Neuronal stem cell (in vitro differentiated cells): Measurements from ENCODE around the gene DCAF15.
A peak's percentile ranks its signal among the peaks of the same experiment; 100 is the strongest.

ENCODE experiments used
- DNase-seq: peaks from one replicate; pipeline ENCODE4 v3.0.0-alpha.2; 2013; ENCODE audit warnings: low spot score
- H2AFZ ChIP-seq: one replicate; pipeline ENCODE4 v1.6.1; 2013; ENCODE audit warnings: mild to moderate bottlenecking, low read length, inconsistent platforms
- H2AK5ac ChIP-seq: 2 replicates; pipeline ENCODE4 v1.6.1; 2013; ENCODE audit warnings: low read depth, mild to moderate bottlenecking, inconsistent platforms, low read length, moderate library complexity, mixed read lengths
- H2BK120ac ChIP-seq: 2 replicates; pipeline ENCODE4 v1.6.1; 2013; ENCODE audit warnings: low read depth, mild to moderate bottlenecking, inconsistent platforms, low read length, moderate library complexity, mixed read lengths
- H2BK12ac ChIP-seq: one replicate; pipeline ENCODE4 v1.6.1; 2013; ENCODE audit warnings: low read length, inconsistent platforms
- H2BK15ac ChIP-seq: 2 replicates; pipeline ENCODE4 v1.6.1; 2013; ENCODE audit warnings: mild to moderate bottlenecking, low read length, inconsistent platforms, mixed read lengths
- H2BK5ac ChIP-seq: one replicate; pipeline ENCODE4 v1.6.1; 2013; ENCODE audit warnings: inconsistent platforms, mild to moderate bottlenecking, low read length, moderate library complexity
- H3K14ac ChIP-seq: one replicate; pipeline ENCODE4 v1.6.1; 2013; ENCODE audit warnings: low read length, inconsistent platforms
- H3K18ac ChIP-seq: 2 replicates; pipeline ENCODE4 v1.6.1; 2013; ENCODE audit warnings: low read length, inconsistent platforms
- H3K23ac ChIP-seq: 2 replicates; pipeline ENCODE4 v1.6.1; 2013; ENCODE audit warnings: low read depth, mild to moderate bottlenecking, mixed read lengths, low read length, inconsistent platforms; ENCODE audit not compliant: poor library complexity
- H3K27ac ChIP-seq: replicated peaks from 3 replicates; pipeline ENCODE4 v1.5.1; 2013; ENCODE audit warnings: low read length, inconsistent platforms
- H3K27me3 ChIP-seq, 3 experiments: 2 replicates each; pipeline ENCODE4 v1.6.1; 2013; ENCODE audit warnings: low read length in 3 of 3, mild to moderate bottlenecking in 2 of 3, inconsistent platforms in 1 of 3, low read depth in 1 of 3, mixed read lengths in 1 of 3, moderate library complexity in 1 of 3; ENCODE audit not compliant: control insufficient read depth in 3 of 3, insufficient read depth in 3 of 3
- H3K36me3 ChIP-seq, 2 donors: replicated peaks in 1 of 2; 2 replicates each; pipeline ENCODE4 v1.6.1; 2013; ENCODE audit warnings: low read length in 2 of 2; ENCODE audit not compliant: control insufficient read depth in 2 of 2, insufficient read depth in 2 of 2
- H3K4ac ChIP-seq: 2 replicates; pipeline ENCODE4 v1.6.1; 2013; ENCODE audit warnings: inconsistent platforms, mild to moderate bottlenecking, low read length, moderate library complexity
- H3K4me1 ChIP-seq, 2 donors: 1 replicate in 1 of 2; 2 replicates in 1 of 2; pipeline ENCODE4 v1.6.1; 2013; ENCODE audit warnings: low read length in 2 of 2, low read depth in 1 of 2; ENCODE audit not compliant: control insufficient read depth in 2 of 2, insufficient read depth in 1 of 2
- H3K4me2 ChIP-seq: one replicate; pipeline ENCODE4 v1.6.1; 2013; ENCODE audit warnings: mild to moderate bottlenecking, low read length, inconsistent platforms; ENCODE audit not compliant: insufficient read depth, poor library complexity, severe bottlenecking
- H3K4me3 ChIP-seq, 2 donors: 2 replicates each; pipeline ENCODE4 v1.5.1; 2013; ENCODE audit warnings: low read length in 2 of 2, mild to moderate bottlenecking in 2 of 2, inconsistent platforms in 1 of 2, moderate library complexity in 1 of 2
- H3K79me1 ChIP-seq: one replicate; pipeline ENCODE4 v1.6.1; 2013; ENCODE audit warnings: low read depth, mild to moderate bottlenecking, inconsistent platforms, low read length, moderate library complexity
- H3K9ac ChIP-seq: one replicate; pipeline ENCODE4 v1.6.1; 2013; ENCODE audit warnings: mild to moderate bottlenecking, low read depth, low read length, inconsistent platforms; ENCODE audit not compliant: poor library complexity
- H3K9me3 ChIP-seq, 2 donors: replicated peaks in 1 of 2; 2 replicates each; pipeline versions ENCODE3 to v1.6.1; 2013; ENCODE audit warnings: low read length in 2 of 2, mild to moderate bottlenecking in 2 of 2, inconsistent platforms in 1 of 2, low read depth in 1 of 2, mixed read lengths in 1 of 2, moderate library complexity in 1 of 2; ENCODE audit not compliant: control insufficient read depth in 2 of 2, insufficient read depth in 1 of 2
- H4K8ac ChIP-seq: one replicate; pipeline ENCODE4 v1.6.1; 2013; ENCODE audit warnings: low read depth, mild to moderate bottlenecking, inconsistent platforms, low read length, moderate library complexity
- H4K91ac ChIP-seq: one replicate; pipeline ENCODE4 v1.6.1; 2013; ENCODE audit warnings: low read length, low read depth, mild to moderate bottlenecking, inconsistent platforms; ENCODE audit not compliant: poor library complexity
- WGBS, 2 donors: extraction: QIAGEN DNeasy Blood & Tissue Kit; methylation state at CpG; one replicate each; pipeline ENCODE4 v1.1.7; 2013; ENCODE audit warnings: missing lambda C conversion rate in 2 of 2, mixed read lengths in 1 of 2; ENCODE audit not compliant: insufficient read length in 2 of 2, insufficient replicate concordance in 1 of 2; ENCODE audit errors: extremely low coverage in 2 of 2; 5-methylcytosine and 5-hydroxymethylcytosine counted together

The DCAF15 gene

GRCh38 chr19:13938301-13939064 lies 13.8 kb upstream of the DCAF15 start, which contains the start of gene PODNL1:
TSS of gene PODNL1 (minus strand) at chr19:13938417. CDS start at chr19:13938181, 236 bp downstream.
- Histone ChIP-seq H4K8ac (peak within 1 kb of the TSS; percentile 99), H3K4ac (peak within 1 kb of the TSS; percentile 37), H2BK120ac (peak within 1 kb of the TSS; percentile 67), H3K23ac (peak within 1 kb of the TSS; percentile 73), H3K4me1 (peaks cover 20 to 21% of the 10 kb centered on the region in 2 donors), H3K9ac (peak within 1 kb of the TSS; percentile 81), H3K79me1 (no peaks in the 10 kb centered on the region), H2BK12ac (peak within 1 kb of the TSS; percentile 94), H4K91ac (no peak within 1 kb of the TSS), H3K4me3 (peak within 1 kb of the TSS; percentile 24 to 34), H3K4me2 (peak within 1 kb of the TSS; percentile 37), H3K27me3 (peaks cover 0 to 2% (median 0%) of the 10 kb centered on the region in 3 experiments), H2BK15ac (peak within 1 kb of the TSS; percentile 97), H2AFZ (peak within 1 kb of the TSS; percentile 80), H3K27ac (no peak within 1 kb of the TSS), H3K18ac (peak within 1 kb of the TSS; percentile 90), H3K36me3 (peaks cover 0 to 4% of the 10 kb centered on the region in 2 donors), H3K14ac (peak within 1 kb of the TSS; percentile 99), H2AK5ac (peak within 1 kb of the TSS; percentile 86), H2BK5ac (peak within 1 kb of the TSS; percentile 66), H3K9me3 (peaks cover 2 to 4% of the 10 kb centered on the region in 2 donors)
- WGBS, 2 donors = no CpG with 5 or more reads among the region's 21 CpGs
- no peak for DNase-seq

GRCh38 chr19:13942023-13942684 lies 10.2 kb upstream of the DCAF15 start:
- Histone ChIP-seq H3K23ac (no peak overlapping the region), H2AFZ (no peak overlapping the region), H3K4me2 (no peak overlapping the region), H3K4ac (no peak overlapping the region), H3K9ac (no peak overlapping the region), H3K18ac (no peak overlapping the region), H3K9me3 (peaks cover 2 to 4% of the 10 kb centered on the region in 2 donors), H3K14ac (no peak overlapping the region), H3K4me1 (peaks cover 4 to 10% of the 10 kb centered on the region in 2 donors), H3K4me3 (no peak overlapping the region), H2BK12ac (no peak overlapping the region), H4K91ac (no peak overlapping the region), H2BK5ac (no peak overlapping the region), H3K27ac (no peak overlapping the region), H4K8ac (no peak overlapping the region), H2AK5ac (no peak overlapping the region), H3K27me3 (no peaks in the 10 kb centered on the region), H3K79me1 (no peaks in the 10 kb centered on the region), H2BK120ac (no peak overlapping the region), H2BK15ac (no peak overlapping the region), H3K36me3 (no peaks in the 10 kb centered on the region)
- WGBS, 2 donors = no CpG with 5 or more reads among the region's 1 CpG
- DNase-seq = no peak

GRCh38 chr19:13946414-13946813 lies 5.9 kb upstream of the DCAF15 start:
- Histone ChIP-seq H3K14ac (no peak overlapping the region), H2BK12ac (no peak overlapping the region), H3K4me2 (no peak overlapping the region), H3K23ac (no peak overlapping the region), H4K91ac (no peak overlapping the region), H3K4me3 (no peak overlapping the region), H3K9ac (no peak overlapping the region), H2AFZ (no peak overlapping the region), H3K27ac (no peak overlapping the region), H2AK5ac (no peak overlapping the region), H2BK120ac (no peak overlapping the region), H3K36me3 (no peaks in the 10 kb centered on the region), H3K79me1 (no peaks in the 10 kb centered on the region), H3K4ac (no peak overlapping the region), H3K4me1 (no peaks in the 10 kb centered on the region), H3K27me3 (no peaks in the 10 kb centered on the region), H3K18ac (no peak overlapping the region), H2BK5ac (no peak overlapping the region), H3K9me3 (peaks cover 2 to 4% of the 10 kb centered on the region in 2 donors), H2BK15ac (no peak overlapping the region), H4K8ac (no peak overlapping the region)
- no CpG with 5 or more reads among the region's 4 CpGs for WGBS, 2 donors
- DNase-seq = no peak

GRCh38 chr19:13951043-13951442 lies 1.3 kb upstream of the DCAF15 start:
- H4K8ac ChIP-seq = no peak overlapping the region
- peaks cover 4 to 9% of the 10 kb centered on the region in 2 donors for H3K4me1 ChIP-seq
- no peak overlapping the region for H4K91ac ChIP-seq
- no peak overlapping the region for H3K27ac ChIP-seq
- H2BK15ac ChIP-seq = no peak overlapping the region
- H3K9ac ChIP-seq = no peak overlapping the region
- H3K9me3 ChIP-seq = no peaks in the 10 kb centered on the region
- H3K4me2 ChIP-seq = no peak overlapping the region
- H2BK5ac ChIP-seq = no peak overlapping the region
- no peak for DNase-seq
- no CpG with 5 or more reads among the region's 2 CpGs for WGBS, 2 donors
- H2BK120ac ChIP-seq = no peak overlapping the region
- peaks cover 12 to 23% of the 10 kb centered on the region in 2 donors for H3K36me3 ChIP-seq
- no peak overlapping the region for H3K14ac ChIP-seq
- H3K18ac ChIP-seq = no peak overlapping the region
- peaks cover 20% of the 10 kb centered on the region for H3K79me1 ChIP-seq
- no peak overlapping the region for H2BK12ac ChIP-seq
- H3K23ac ChIP-seq = no peak overlapping the region
- no peak overlapping the region for H2AFZ ChIP-seq
- H3K27me3 ChIP-seq = no peaks in the 10 kb centered on the region
- H3K4me3 ChIP-seq = no peak overlapping the region
- H3K4ac ChIP-seq = no peak overlapping the region
- no peak overlapping the region for H2AK5ac ChIP-seq
